CD4-positive, alpha-beta T cell treated with Interleukin-1 beta for 1 hour (primary cell): ENCODE measurements around the gene HOXA4.
A peak's percentile ranks its signal among the peaks of the same experiment; 100 is the strongest.

Source experiments
- DNase-seq, 2 donors: peaks; one replicate each; pipeline ENCODE4 v3.0.0-alpha.2; 2020 to 2022

HOXA4 gene

GRCh38 chr7:27102581-27103442 lies 27.7 kb downstream of the HOXA4 start, which contains the start of gene HOXA2:
HOXA2 (minus strand) TSS chr7:27102683; CDS start chr7:27102500, 183 bp downstream.
- DNase-seq = no peak

GRCh38 chr7:27101957-27102580 lies 28.5 kb downstream of the HOXA4 start:
- DNase-seq = no peak

- DNase-seq = no peak
Measured at GRCh38 chr7:27101171-27101956, 29.2 kb downstream of the HOXA4 start.

- DNase-seq = no peak
Measured at GRCh38 chr7:27100694-27101170, 29.8 kb downstream of the HOXA4 start.

GRCh38 chr7:27099453-27100370 lies 30.8 kb downstream of the HOXA4 start:
- DNase-seq = no peak

GRCh38 chr7:27098578-27099451 lies 31.7 kb downstream of the HOXA4 start:
- no peak for DNase-seq

GRCh38 chr7:27097686-27098577 lies 32.6 kb downstream of the HOXA4 start:
- DNase-seq = no peak

- peak in 1 of 2 donors; percentile 40 for DNase-seq
Measured at GRCh38 chr7:27096768-27097514, 33.6 kb downstream of the HOXA4 start.

GRCh38 chr7:27095897-27096767 lies 34.4 kb downstream of the HOXA4 start, which contains the start of gene HOXA1:
HOXA1 (minus strand) TSS chr7:27096000; CDS start chr7:27095912, 88 bp downstream.
- DNase-seq = peak; percentile 83 to 87

GRCh38 chr7:27095050-27095896 lies 35.3 kb downstream of the HOXA4 start:
- DNase-seq = peak; percentile 20

GRCh38 chr7:27094304-27095049 lies 36.1 kb downstream of the HOXA4 start:
- no peak for DNase-seq

GRCh38 chr7:27093184-27093895 lies 37.2 kb downstream of the HOXA4 start:
- no peak for DNase-seq

- DNase-seq = no peak
Measured at GRCh38 chr7:27092819-27093110, 37.8 kb downstream of the HOXA4 start.

GRCh38 chr7:27091941-27092818 lies 38.4 kb downstream of the HOXA4 start:
- no peak for DNase-seq

- DNase-seq = no peak
Measured at GRCh38 chr7:27091105-27091504, 39.5 kb downstream of the HOXA4 start.
